Activated CD8-positive, alpha-beta T cell treated with anti-CD3 and anti-CD28 coated beads, Interleukin-2, amount 10 ng/mL, durations not matched to agents 7 days and 5 days (primary cell): ENCODE results near the gene CCL17. TPM values are rescaled to one million over a fixed set of nuclear protein-coding genes. Genes with fewer than 3 reads are reported as not detected.

Experiments
- total RNA-seq, 2 experiments: library from RNA; stranded (reverse); gene quantifications; one replicate each; pipeline ENCODE4 v1.2.3, GENCODE V29; 2021

The CCL17 gene
- total RNA-seq, 2 experiments from 2014 or later = 0.50 TPM; not detected in 1

Other genes starting within 250 kb of the CCL17 start
- gene PSME3IP1, start 218.7 kb upstream of the CCL17 start, total RNA-seq = 100 to 1,000 TPM; 106 to 113 TPM
- gene RSPRY1, start 218.4 kb upstream of the CCL17 start, total RNA-seq = 10 to 100 TPM; 30.9 to 35.8 TPM
- gene ARL2BP, start 159.5 kb upstream of the CCL17 start, total RNA-seq = 10 to 100 TPM; 33.3 to 36.9 TPM
- under 1 TPM; 0.18 to 0.37 TPM for gene PLLP, start 120.1 kb upstream of the CCL17 start, total RNA-seq
- under 1 TPM; 0.97 to 0.99 TPM for gene CCL22, start 46.0 kb upstream of the CCL17 start, total RNA-seq
- not detected for gene CX3CL1, start 32.3 kb upstream of the CCL17 start, total RNA-seq
- gene CIAPIN1, start 42.6 kb downstream of the CCL17 start, total RNA-seq = 10 to 100 TPM; 47.8 to 53.8 TPM
- gene COQ9, start 42.7 kb downstream of the CCL17 start, total RNA-seq = 10 to 100 TPM; 38.2 to 40.4 TPM
- gene POLR2C, start 57.9 kb downstream of the CCL17 start, total RNA-seq = 10 to 100 TPM; 57.0 to 58.3 TPM
- gene DOK4, start 81.7 kb downstream of the CCL17 start, total RNA-seq = 1 to 10 TPM; 4.8 to 6.4 TPM
- 10 to 100 TPM; 16.3 to 18.2 TPM for gene CCDC102A, start 131.8 kb downstream of the CCL17 start, total RNA-seq
- gene ADGRG5, start 137.9 kb downstream of the CCL17 start, total RNA-seq = 10 to 100 TPM; 16.0 to 18.1 TPM
- 1 to 10 TPM; 3.3 to 3.7 TPM for gene ADGRG1, start 223.9 kb downstream of the CCL17 start, total RNA-seq